HFF-Myc (cell line): Measurements from ENCODE around the gene MCF2L.

ENCODE experiments used
- DNase-seq: peaks from one replicate; pipeline ENCODE4 v3.0.0-alpha.2; 2011; ENCODE audit warnings: low read depth; ENCODE audit errors: extremely low read depth
- H3K4me3 ChIP-seq: replicated peaks from 2 replicates; pipeline ENCODE4 v1.5.1; 2011; ENCODE audit warnings: low read depth, mild to moderate bottlenecking, control low read depth, low read length
- TF ChIP-seq, protein P1 (sequence below): IDR thresholded peaks from 2 replicates; pipeline ENCODE4 v1.5.1; 2012; ENCODE audit warnings: mild to moderate bottlenecking, low read depth, low read length, control low read depth; ENCODE audit errors: missing control alignments

Gene MCF2L

DNA sequence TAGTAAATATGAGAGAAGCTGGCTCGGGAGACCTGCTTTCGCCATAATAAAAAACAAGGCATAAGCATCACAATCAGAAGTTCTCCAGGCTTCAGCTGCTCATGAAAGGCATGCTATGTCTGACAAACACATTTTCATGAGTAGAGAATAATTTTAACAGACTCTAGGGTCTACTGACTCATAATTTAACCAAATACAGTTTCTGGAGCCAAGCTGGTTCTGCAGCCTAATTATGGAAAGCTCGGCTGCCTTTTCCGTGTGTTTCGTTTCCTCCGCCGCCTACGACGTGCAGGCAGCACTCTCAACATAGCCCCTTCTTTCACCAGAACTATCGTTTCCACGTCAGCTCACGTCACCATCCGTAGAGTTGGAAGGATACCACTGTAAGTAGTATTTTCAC is 5.7 kb downstream of the MCF2L start:
- no peak overlapping the region for H3K4me3 ChIP-seq
- no peak for DNase-seq
- TF ChIP-seq, protein P1, sequence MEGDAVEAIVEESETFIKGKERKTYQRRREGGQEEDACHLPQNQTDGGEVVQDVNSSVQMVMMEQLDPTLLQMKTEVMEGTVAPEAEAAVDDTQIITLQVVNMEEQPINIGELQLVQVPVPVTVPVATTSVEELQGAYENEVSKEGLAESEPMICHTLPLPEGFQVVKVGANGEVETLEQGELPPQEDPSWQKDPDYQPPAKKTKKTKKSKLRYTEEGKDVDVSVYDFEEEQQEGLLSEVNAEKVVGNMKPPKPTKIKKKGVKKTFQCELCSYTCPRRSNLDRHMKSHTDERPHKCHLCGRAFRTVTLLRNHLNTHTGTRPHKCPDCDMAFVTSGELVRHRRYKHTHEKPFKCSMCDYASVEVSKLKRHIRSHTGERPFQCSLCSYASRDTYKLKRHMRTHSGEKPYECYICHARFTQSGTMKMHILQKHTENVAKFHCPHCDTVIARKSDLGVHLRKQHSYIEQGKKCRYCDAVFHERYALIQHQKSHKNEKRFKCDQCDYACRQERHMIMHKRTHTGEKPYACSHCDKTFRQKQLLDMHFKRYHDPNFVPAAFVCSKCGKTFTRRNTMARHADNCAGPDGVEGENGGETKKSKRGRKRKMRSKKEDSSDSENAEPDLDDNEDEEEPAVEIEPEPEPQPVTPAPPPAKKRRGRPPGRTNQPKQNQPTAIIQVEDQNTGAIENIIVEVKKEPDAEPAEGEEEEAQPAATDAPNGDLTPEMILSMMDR: no peak

DNA sequence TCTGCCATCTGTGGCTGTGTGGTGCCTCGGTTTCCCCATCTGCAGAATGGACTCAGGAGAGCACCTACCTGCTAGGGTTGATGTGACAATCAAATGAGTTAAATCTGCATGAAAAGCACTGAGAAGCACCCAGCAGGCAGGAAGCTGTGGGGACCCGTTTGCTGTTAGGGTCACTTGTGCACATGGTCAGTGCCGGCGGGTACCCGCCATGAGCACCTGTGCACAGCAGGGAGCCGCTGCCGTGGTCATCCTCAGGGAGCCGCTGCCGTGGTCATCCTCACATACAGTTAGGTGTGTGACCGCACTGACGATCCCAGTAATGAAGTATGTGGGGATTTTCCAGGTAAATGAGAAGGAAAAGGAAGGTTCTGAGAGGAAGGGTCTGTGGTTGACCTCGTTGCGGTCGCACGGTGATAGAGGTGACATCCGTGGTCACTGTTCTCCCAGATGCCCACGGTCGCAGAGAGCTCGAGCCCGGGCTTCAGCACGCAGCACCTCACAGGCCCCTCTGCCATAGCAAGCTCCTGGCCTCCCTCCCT is 6.5 kb downstream of the MCF2L start:
- DNase-seq: no peak
- no peak overlapping the region for H3K4me3 ChIP-seq
- TF ChIP-seq, protein P1: no peak

DNA sequence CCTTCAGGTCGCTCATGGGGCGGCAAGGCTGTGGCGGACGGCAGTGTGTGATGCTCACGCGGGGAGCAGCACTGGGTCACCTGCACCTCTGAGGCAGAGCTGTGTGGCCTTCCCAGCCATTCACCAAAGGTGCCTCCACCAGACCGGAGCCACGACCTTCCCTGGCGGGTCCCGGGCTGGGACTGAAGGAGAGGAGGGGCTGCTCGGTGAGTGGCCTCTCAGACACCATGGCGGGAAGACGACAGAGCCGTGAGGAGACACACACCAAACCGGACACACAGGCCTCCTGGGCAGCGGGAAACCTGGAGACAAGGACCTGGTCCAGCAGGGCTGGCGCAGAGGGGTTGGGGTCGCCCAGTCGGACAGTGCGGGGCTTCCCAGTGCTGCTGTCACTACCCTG is 7.5 kb downstream of the MCF2L start:
- no peak for DNase-seq
- H3K4me3 ChIP-seq: no peak overlapping the region
- TF ChIP-seq, protein P1: no peak

DNA sequence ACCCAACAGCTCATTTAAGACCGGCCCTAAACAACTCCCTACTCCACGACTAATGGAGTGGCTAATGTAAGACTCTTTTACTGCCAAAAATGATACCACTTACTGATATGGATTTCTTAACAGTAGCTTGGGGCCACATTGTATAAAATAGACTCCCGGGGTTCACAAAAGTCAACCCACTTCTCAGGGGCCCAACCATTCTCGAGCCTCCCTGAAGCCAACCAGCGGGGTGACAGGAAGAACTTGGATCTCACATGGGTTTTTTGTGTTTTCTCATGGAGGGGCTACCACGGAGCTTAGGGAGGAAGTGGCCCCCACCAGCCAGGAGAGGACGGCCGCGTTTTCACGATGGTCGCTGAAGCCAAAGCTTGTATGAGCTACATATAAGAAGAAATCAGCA is 8.1 kb downstream of the MCF2L start:
- no peak overlapping the region for H3K4me3 ChIP-seq
- TF ChIP-seq, protein P1: no peak
- DNase-seq: no peak

DNA sequence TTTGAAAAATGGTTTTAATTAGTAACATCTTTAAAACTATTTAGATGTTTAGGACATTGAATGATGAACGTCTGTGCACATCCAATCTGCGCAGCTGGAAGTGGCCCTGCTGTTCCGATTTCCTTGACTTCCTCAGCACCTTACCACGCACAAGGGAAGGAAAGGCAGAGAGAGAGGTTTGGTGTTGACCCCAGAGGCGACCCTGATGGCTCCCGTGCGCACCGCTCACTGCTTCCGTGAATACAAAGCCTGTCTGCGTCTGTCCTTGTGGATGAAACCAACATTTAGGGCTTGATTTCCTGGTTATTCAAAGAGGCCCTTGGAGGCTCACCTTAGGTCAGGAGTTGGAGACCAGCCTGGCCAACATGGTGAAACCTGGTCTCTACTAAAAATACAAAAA is 8.5 kb downstream of the MCF2L start:
- no peak for DNase-seq
- no peak overlapping the region for H3K4me3 ChIP-seq
- TF ChIP-seq, protein P1: no peak

DNA sequence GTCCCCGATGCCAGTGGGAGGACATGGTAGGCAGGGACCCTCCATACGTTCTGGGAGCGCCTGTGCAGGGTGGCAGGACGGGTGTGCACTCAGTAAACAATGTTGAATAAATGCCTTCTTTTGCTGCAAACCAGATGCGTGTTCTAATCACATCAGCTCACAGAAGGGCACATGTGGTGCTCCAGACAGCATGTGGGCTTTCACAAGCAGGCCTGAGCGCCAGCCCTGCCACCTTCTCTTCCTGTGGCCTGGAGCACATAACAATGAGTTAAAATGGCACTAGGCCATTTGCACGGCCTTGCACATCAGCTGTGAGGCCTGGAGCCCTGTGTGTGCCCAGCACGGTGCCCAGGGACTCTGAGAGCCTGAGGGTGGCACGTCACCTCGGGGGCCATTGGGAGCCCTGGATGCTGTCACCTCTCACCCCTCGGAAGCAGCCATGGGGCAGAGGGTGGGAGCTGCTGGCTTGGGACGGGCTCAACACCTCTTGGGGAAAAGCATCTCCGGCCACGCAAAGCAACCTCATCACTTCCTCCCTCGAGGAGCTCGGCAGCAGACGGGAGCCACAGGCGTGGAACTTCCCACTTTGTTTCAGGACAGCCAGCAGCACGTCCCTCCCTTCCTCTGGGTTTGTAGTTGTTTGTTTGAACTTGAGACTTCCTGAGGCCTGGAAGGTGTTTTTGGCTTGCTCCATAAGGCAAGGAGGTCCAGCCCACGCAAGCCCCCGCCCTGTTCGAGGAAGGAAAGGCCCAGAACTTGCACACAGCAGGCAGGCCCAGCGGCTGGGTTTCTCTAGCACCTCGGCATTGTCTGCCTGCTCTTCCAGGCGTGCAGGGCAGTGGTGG is 9.8 kb downstream of the MCF2L start:
- no peak overlapping the region for H3K4me3 ChIP-seq
- TF ChIP-seq, protein P1: no peak
- DNase-seq: peak; percentile 2
